HG03565 (cell line): ENCODE results near the gene FAM236C.
"Not testable (repeated sequence)": the region's sequence is repeated elsewhere in the genome, so short reads cannot be mapped to it uniquely, and the experiment has no call there.

Experiments
- ATAC-seq: cut with Tn5 transposase; IDR thresholded peaks from one replicate; pipeline ENCODE4 v1.9.1; 2021; ENCODE audit warnings: mild to moderate bottlenecking, moderate library complexity; ENCODE audit not compliant: unreplicated experiment

Gene FAM236C

GRCh38 chrX:72912315-72912714 is at the start of gene FAM236C:
FAM236C (plus strand) TSS chrX:72912615; CDS start chrX:72912715, 100 bp downstream.
- ATAC-seq: not testable (repeated sequence)

- ATAC-seq: not testable (repeated sequence)
These were observed 29.5 kb upstream of the FAM236C start for GRCh38 chrX:72882898-72883297.

- not testable (repeated sequence) for ATAC-seq
These were observed 22.7 kb upstream of the FAM236C start for GRCh38 chrX:72889740-72890139.

GRCh38 chrX:72916096-72916495 is 3.7 kb downstream of the FAM236C start:
- ATAC-seq: not testable (repeated sequence)

- ATAC-seq: not testable (repeated sequence)
These were observed 19.9 kb downstream of the FAM236C start for GRCh38 chrX:72932283-72932682.

GRCh38 chrX:72936455-72936854 is 24.0 kb downstream of the FAM236C start:
- not testable (repeated sequence) for ATAC-seq

GRCh38 chrX:72936882-72937455 is 24.6 kb downstream of the FAM236C start:
- not testable (repeated sequence) for ATAC-seq

- ATAC-seq: not testable (repeated sequence)
These were observed 25.5 kb downstream of the FAM236C start, which contains the start of gene FAM236A for GRCh38 chrX:72937906-72938305. FAM236A (plus strand) TSS chrX:72938206; CDS start chrX:72938263, 57 bp downstream.

GRCh38 chrX:72942272-72942671 is 29.9 kb downstream of the FAM236C start:
- not testable (repeated sequence) for ATAC-seq

GRCh38 chrX:72943035-72943818 is 30.8 kb downstream of the FAM236C start:
- peak; percentile 55 for ATAC-seq

GRCh38 chrX:72943819-72944169 is 31.4 kb downstream of the FAM236C start, which contains the start of gene DMRTC1:
DMRTC1 (minus strand) TSS chrX:72943837; CDS start chrX:72875694, 68,143 bp downstream.
- peak; percentile 82 for ATAC-seq

GRCh38 chrX:72959971-72960370 is 47.6 kb downstream of the FAM236C start:
- not testable (repeated sequence) for ATAC-seq
